Measurements from ENCODE around the gene PLLP. TPM values are rescaled to one million over a fixed set of nuclear protein-coding genes. Genes with fewer than 3 reads are reported as not detected.
A peak's percentile ranks its signal among the peaks of the same experiment; 100 is the strongest.

The PLLP gene
- total RNA-seq, 1 donor from 2014 or later, result 5.2 TPM

GRCh38 chr16:57324749-57325148 lies 40.3 kb upstream of the PLLP start:
- H3K9me3 ChIP-seq (replicated peaks), result peaks cover 31% of the 10 kb centered on the region
- DNase-seq, result no peak
- no peaks in the 10 kb centered on the region for H3K27me3 ChIP-seq (ENCODE audit: low read depth)
- TF ChIP-seq CTCF (IDR thresholded peaks at IDR 0.05; ENCODE audit: borderline replicate concordance), result no peak
- H3K4me3 ChIP-seq, result no peak overlapping the region
- no peak overlapping the region for H3K27ac ChIP-seq (replicated peaks)
- intact Hi-C loops (cut with micrococcal nuclease), result no loop called here
- no peaks in the 10 kb centered on the region for H3K4me1 ChIP-seq
- no peaks in the 10 kb centered on the region for H3K36me3 ChIP-seq

- Histone ChIP-seq H3K27me3 (ENCODE audit: low read depth) (no peaks in the 10 kb centered on the region), H3K9me3 (replicated peaks) (peaks cover 3% of the 10 kb centered on the region), H3K4me3 (no peak overlapping the region), H3K36me3 (no peaks in the 10 kb centered on the region), H3K4me1 (peaks cover 38% of the 10 kb centered on the region), H3K27ac (replicated peaks) (no peak overlapping the region)
- no peak for TF ChIP-seq CTCF (IDR thresholded peaks at IDR 0.05; ENCODE audit: borderline replicate concordance)
- no peak for DNase-seq
- intact Hi-C loops (cut with micrococcal nuclease), result no loop called here
Observed at GRCh38 chr16:57319646-57320045, 35.2 kb upstream of the PLLP start.

GRCh38 chr16:57318240-57318970 lies 33.9 kb upstream of the PLLP start:
- Histone ChIP-seq H3K9me3 (replicated peaks) (no peaks in the 10 kb centered on the region), H3K4me1 (peaks cover 45% of the 10 kb centered on the region), H3K4me3 (no peak overlapping the region), H3K27ac (replicated peaks) (no peak overlapping the region), H3K27me3 (ENCODE audit: low read depth) (no peaks in the 10 kb centered on the region), H3K36me3 (no peaks in the 10 kb centered on the region)
- DNase-seq, result no peak
- intact Hi-C loops (cut with micrococcal nuclease), result no loop called here
- no peak for TF ChIP-seq CTCF (IDR thresholded peaks at IDR 0.05; ENCODE audit: borderline replicate concordance)

- no peak for TF ChIP-seq CTCF (IDR thresholded peaks at IDR 0.05; ENCODE audit: borderline replicate concordance)
- Histone ChIP-seq H3K4me1 (peaks cover 45% of the 10 kb centered on the region), H3K36me3 (no peaks in the 10 kb centered on the region), H3K27ac (replicated peaks) (peak overlapping the region; percentile 87), H3K4me3 (no peak overlapping the region), H3K9me3 (replicated peaks) (no peaks in the 10 kb centered on the region), H3K27me3 (ENCODE audit: low read depth) (no peaks in the 10 kb centered on the region)
- DNase-seq, result no peak
- intact Hi-C loops (cut with micrococcal nuclease), result no loop called here
Observed at GRCh38 chr16:57316390-57317017, 32.0 kb upstream of the PLLP start.

- no peak for DNase-seq
- Histone ChIP-seq H3K4me1 (peaks cover 45% of the 10 kb centered on the region), H3K27me3 (ENCODE audit: low read depth) (no peaks in the 10 kb centered on the region), H3K4me3 (no peak overlapping the region), H3K36me3 (no peaks in the 10 kb centered on the region), H3K27ac (replicated peaks) (peak overlapping the region; percentile 52), H3K9me3 (replicated peaks) (no peaks in the 10 kb centered on the region)
- intact Hi-C loops (cut with micrococcal nuclease), result no loop called here
- TF ChIP-seq CTCF (IDR thresholded peaks at IDR 0.05; ENCODE audit: borderline replicate concordance), result no peak
Observed at GRCh38 chr16:57315416-57315815, 30.9 kb upstream of the PLLP start.

Measured in left ventricle myocardium inferior (tissue), 1 donor.